HG03342 (cell line): ENCODE data around the gene FER1L5.

Experiments used
- ATAC-seq: cut with Tn5 transposase; IDR thresholded peaks from one replicate; pipeline ENCODE4 v1.9.1; 2021; ENCODE audit warnings: mild to moderate bottlenecking, moderate library complexity; ENCODE audit not compliant: unreplicated experiment

FER1L5 gene

DNA sequence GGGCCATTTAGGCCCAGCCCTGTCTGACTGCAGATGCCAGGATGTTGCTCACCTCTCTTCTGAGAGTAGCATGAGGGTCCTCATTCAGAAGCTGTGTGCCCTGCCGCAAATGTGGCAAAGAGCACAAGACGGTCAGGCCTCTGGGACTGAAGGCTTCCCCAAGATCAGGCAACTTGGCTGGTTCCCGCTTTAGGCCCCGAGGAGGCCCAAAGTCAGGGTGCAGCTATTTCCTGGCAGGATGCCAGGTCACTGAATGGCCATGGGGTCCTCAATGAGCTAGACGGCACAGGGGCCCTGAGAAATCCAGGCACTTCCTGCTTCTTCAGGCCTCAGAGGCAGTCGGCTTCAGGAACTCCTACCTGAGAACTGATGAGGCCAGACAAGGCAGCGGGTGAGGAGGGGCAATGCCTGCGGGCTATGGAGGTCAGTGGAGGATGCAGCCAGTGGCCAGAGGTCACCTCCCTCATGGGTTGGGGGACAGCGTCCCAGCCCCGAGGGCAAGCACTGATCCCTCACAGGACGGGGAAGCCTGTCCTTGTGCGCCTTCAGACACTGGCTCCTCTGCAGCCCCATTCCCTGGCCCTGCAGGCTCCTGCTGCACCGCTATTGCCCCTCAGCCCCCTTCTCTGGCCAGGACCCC lies 52.4 kb downstream of the FER1L5 start:
- no peak for ATAC-seq

DNA sequence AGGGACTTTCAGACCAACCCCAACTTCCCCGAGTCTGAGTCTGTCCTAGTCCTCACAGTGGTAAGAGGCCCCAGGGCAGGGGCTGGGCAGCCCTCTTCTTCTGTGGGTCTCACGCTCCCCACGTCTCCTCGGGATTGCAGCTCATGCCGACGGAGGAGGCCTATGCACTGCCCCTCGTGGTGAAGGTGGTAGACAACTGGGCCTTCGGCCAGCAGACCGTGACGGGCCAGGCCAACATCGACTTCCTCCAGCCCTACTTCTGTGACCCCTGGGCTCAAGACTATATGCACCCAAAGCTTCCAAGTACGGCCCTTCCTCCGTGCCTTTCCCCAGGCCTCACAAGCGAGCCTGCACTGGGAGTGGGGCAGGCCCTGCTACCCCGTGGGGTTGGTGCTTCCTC lies 53.0 kb downstream of the FER1L5 start:
- no peak for ATAC-seq

GRCh38 chr2:96697476-96697875 lies 54.9 kb downstream of the FER1L5 start:
- ATAC-seq: no peak

GRCh38 chr2:96698221-96698861 lies 55.8 kb downstream of the FER1L5 start:
- no peak for ATAC-seq

DNA sequence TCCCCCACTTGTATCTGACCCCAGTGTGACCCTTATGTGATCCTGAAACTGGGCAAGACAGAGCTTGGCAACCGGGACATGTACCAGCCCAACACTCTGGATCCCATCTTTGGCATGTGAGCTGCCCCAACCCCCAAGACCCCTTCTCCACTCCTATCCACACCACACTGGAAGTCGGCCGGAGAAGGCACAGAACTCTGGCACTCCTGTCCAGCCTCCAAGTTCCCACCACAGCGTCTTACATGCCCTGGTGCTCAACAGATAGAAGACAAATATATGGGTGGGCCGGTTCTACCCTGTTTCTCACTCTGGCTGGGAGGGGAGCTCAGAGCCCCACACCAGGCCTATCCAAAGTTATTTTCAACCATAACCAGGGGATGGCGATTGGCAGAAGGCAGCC lies 56.5 kb downstream of the FER1L5 start:
- ATAC-seq: no peak

- no peak for ATAC-seq
These were observed 57.1 kb downstream of the FER1L5 start for GRCh38 chr2:96699621-96700020.

DNA sequence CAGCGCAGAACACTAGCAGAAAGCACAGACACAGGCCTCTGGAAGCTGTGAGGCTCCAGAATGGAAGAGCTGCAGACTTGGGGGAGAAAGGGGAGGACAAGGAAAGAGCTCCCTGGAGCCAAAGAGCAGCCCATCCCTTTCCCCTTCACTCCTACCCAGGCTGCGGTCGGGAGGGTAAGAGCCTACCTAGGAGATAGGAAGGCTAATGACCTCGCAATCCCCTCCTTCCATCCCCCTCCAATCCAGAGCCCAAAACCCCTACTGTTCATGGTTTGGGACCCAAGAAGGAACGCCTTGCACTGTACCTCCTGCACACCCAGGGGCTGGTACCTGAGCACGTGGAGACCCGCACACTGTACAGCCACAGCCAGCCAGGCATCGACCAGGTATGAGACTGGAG lies 57.5 kb downstream of the FER1L5 start:
- no peak for ATAC-seq

DNA sequence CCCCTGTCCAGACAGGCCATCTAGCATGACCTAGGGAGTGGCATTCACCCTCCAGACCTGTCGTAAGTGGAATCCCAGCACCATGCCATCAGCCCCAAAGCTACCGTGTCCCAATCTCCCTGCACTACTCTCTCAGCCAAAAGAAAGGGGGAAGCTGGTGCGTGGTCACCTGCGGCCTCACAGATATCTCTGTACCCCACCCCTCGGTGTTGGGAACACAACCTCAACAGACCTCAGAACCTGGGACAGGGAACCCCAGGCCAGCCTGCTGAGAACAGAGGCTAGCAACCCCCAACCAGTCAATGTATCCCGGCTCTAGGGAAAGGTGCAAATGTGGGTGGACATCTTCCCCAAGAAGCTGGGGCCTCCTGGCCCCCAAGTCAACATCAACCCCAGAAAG lies 59.1 kb downstream of the FER1L5 start:
- ATAC-seq: no peak

- no peak for ATAC-seq
These were observed 59.7 kb downstream of the FER1L5 start for GRCh38 chr2:96702098-96702785.

GRCh38 chr2:96703021-96703751 lies 60.6 kb downstream of the FER1L5 start:
- no peak for ATAC-seq

DNA sequence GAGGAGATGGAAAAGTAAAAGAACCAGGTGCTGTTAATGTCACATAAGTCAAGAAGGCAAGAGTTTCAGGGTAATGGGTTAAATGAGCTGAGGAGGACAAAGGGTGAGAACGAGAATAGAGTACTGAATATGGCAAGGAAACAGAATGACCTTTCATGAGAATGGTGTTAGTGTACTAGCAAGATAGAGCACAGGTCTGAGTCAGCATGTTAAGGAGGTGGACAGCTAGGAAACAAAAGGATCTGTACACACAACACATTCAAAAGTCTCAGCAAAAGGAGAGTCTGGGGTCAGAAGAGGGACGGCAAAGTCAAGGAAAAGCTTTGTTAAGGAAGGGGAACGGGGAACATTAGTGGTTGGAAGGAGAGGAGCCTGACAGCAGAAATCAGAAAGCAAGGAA lies 68.4 kb downstream of the FER1L5 start:
- no peak for ATAC-seq

DNA sequence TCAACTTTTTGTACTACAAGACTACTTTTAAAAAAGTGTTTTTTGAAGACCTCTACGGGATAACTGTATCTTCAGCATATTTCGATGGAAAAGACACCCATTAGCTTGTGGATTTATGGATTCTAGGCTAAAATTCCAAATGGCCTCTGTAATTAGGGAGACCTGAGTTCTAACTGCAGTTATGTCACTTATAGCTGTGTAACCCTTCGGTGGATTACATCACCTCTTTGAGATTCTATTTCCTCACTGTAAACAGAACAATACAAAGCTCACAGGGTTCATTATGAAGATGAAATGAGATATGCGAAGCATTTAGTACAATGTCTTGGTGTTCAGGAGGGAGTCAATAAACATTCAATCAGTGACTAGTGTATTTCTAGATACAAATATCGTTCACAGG lies 73.1 kb downstream of the FER1L5 start:
- ATAC-seq: no peak

DNA sequence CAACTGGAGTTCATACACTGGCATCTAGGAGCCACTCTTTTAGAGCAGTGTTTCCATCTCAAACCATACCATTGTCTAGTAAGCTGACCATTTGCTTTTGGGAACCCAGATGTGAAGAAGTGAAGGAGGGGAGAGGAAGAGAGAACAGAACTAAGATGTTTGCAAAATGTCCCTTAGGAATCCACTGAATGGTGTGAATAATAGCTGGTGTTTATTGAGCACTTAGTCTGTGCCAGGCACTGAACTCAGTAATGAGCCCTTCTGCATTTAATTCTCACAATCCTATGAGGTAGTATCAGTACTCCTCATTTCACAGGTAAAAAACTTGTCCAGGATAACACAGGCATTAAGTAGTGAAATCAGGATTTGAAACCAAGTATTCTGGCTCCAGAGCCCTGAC lies 73.8 kb downstream of the FER1L5 start:
- no peak for ATAC-seq

DNA sequence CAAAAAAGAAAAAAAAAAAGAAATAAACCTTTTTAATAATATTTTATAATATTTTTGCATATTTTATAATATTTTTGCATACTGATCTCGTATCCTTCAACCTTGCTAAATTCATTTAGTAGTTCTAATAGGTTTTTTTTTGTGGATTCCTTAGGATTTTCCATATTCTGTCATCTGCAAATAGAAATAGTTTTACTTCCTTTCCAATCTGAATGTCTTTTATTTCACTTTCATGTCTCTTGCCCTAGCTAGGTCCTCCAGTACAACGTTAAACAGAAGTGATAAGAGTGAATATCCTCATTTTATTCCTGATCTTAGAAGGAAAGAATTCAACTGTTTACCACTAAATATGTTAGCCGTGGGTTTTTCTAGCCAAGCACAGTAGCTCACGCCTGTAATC lies 83.6 kb downstream of the FER1L5 start:
- no peak for ATAC-seq

DNA sequence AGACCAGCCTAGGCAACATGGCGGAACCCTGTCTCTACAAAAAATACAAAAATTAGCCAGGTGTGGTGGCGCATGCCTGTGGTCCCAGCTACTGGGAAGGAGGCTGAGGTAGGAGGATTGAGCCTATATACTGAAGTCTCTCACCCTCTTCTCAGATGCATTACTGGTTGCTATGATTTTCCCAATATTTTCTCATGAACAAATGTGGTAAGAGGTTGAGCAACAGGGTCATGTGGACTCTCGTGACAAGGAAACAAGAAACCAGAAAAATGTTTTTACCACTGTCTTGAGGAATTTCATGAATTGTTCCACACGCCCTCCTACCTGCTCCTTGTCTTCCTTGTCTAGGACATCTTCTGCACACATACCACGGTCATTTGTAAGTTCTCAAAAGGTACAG lies 84.9 kb downstream of the FER1L5 start:
- ATAC-seq: no peak

DNA sequence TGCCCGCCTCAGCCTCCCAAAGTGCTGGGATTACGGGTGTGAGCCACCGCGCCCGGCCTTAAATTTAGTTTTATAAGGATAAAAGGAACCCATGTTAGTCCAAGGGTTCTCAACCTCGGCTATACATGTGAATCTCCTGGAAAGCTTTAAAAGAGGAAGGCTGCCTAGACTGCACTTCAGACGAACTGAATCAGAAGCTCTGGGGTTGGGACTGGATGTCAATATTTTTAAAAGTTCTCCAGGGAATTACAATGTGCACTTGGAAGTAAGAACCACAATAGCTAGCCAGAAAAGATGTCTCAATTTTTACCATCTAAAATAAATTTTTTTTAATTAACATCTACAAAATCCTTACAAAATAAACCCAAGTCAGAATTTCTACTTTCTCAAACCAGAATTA lies 87.2 kb downstream of the FER1L5 start:
- no peak for ATAC-seq

- no peak for ATAC-seq
These were observed 87.6 kb downstream of the FER1L5 start for GRCh38 chr2:96730212-96730611.

GRCh38 chr2:96733931-96734330 lies 91.4 kb downstream of the FER1L5 start:
- ATAC-seq: no peak

DNA sequence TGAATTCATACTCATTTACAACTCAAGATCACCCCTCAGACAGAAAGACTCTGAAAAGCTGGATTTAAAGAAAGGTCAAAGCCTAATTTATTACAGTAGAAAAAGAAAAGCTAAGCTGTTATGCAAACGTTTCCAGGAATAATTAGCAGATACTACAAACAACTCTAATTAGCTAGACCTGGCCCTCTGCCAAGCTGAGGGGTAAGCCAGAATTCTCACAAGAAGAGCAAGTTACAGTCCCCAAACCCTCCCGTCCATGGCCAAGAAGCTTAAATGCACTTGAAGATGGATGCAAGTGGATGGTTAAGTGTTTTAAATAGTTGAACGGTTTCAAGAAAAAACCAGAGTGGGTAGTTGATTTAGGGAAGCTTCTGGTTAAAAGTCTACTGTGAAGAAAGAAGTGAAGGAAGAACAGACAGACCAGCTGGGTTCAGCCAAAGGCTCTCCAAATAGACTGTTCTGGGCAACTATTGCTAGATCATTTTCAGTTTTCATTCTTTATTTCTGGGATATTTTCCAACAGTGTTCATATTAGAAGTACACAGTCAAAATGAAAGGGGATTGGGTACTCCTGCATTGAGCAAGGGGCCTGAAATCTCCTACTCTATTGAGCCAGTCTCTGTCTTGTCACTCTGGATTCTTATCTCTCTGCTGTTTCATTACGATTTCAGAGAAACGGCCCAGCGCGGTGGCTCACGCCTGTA lies 92.5 kb downstream of the FER1L5 start:
- no peak for ATAC-seq

GRCh38 chr2:96737251-96737650 lies 94.7 kb downstream of the FER1L5 start:
- no peak for ATAC-seq

GRCh38 chr2:96737831-96738230 lies 95.3 kb downstream of the FER1L5 start:
- ATAC-seq: no peak
